ENCODE data around the gene HDGFL2.

HDGFL2 gene

GRCh38 chr19:4508698-4509097 lies 36.6 kb downstream of the HDGFL2 start:
- Histone ChIP-seq H3K36me3 (peaks cover 21% of the 10 kb centered on the region), H3K4me3 (ENCODE audit: low read depth, low read length) (no peak overlapping the region), H3K27me3 (ENCODE audit: insufficient read depth, low read depth, severe bottlenecking) (no peaks in the 10 kb centered on the region), H3K27ac (no peak overlapping the region), H3K9me3 (ENCODE audit: severe bottlenecking) (no peaks in the 10 kb centered on the region)
- TF ChIP-seq CTCF (IDR thresholded peaks at IDR 0.05; ENCODE audit: low read depth, low read length) = no peak
- no peak for DNase-seq

GRCh38 chr19:4510435-4511255 lies 38.5 kb downstream of the HDGFL2 start:
- Histone ChIP-seq H3K9me3 (ENCODE audit: severe bottlenecking) (no peaks in the 10 kb centered on the region), H3K36me3 (peaks cover 15% of the 10 kb centered on the region), H3K27me3 (ENCODE audit: insufficient read depth, low read depth, severe bottlenecking) (no peaks in the 10 kb centered on the region), H3K4me3 (ENCODE audit: low read depth, low read length) (no peak overlapping the region), H3K27ac (no peak overlapping the region)
- no peak for DNase-seq
- TF ChIP-seq CTCF (IDR thresholded peaks at IDR 0.05; ENCODE audit: low read depth, low read length) = no peak

GRCh38 chr19:4511300-4512054 lies 39.4 kb downstream of the HDGFL2 start:
- no peak for TF ChIP-seq CTCF (IDR thresholded peaks at IDR 0.05; ENCODE audit: low read depth, low read length)
- Histone ChIP-seq H3K36me3 (peaks cover 14% of the 10 kb centered on the region), H3K9me3 (ENCODE audit: severe bottlenecking) (no peaks in the 10 kb centered on the region), H3K27ac (no peak overlapping the region), H3K27me3 (ENCODE audit: insufficient read depth, low read depth, severe bottlenecking) (no peaks in the 10 kb centered on the region), H3K4me3 (ENCODE audit: low read depth, low read length) (no peak overlapping the region)
- DNase-seq = no peak

- no peak overlapping the region for H3K27ac ChIP-seq
- no peak for TF ChIP-seq CTCF (IDR thresholded peaks at IDR 0.05; ENCODE audit: low read depth, low read length)
- no peaks in the 10 kb centered on the region for H3K27me3 ChIP-seq (ENCODE audit: insufficient read depth, low read depth, severe bottlenecking)
- no peak overlapping the region for H3K4me3 ChIP-seq (ENCODE audit: low read depth, low read length)
- peaks cover 8% of the 10 kb centered on the region for H3K36me3 ChIP-seq
- no peak for DNase-seq
- no peaks in the 10 kb centered on the region for H3K9me3 ChIP-seq (ENCODE audit: severe bottlenecking)
Measured at GRCh38 chr19:4512070-4512469, 40.0 kb downstream of the HDGFL2 start.

- no peak for TF ChIP-seq CTCF (IDR thresholded peaks at IDR 0.05; ENCODE audit: low read depth, low read length)
- no peak for DNase-seq
- no peak overlapping the region for H3K4me3 ChIP-seq (ENCODE audit: low read depth, low read length)
- H3K36me3 ChIP-seq = peaks cover 3% of the 10 kb centered on the region; the same call in 1 of the 2 replicates
- H3K9me3 ChIP-seq (ENCODE audit: severe bottlenecking) = no peaks in the 10 kb centered on the region
- no peaks in the 10 kb centered on the region for H3K27me3 ChIP-seq (ENCODE audit: insufficient read depth, low read depth, severe bottlenecking)
- H3K27ac ChIP-seq = no peak overlapping the region
Measured at GRCh38 chr19:4513248-4513647, 41.2 kb downstream of the HDGFL2 start.
